A549 treated with GW870086 at 1 μM for 4 hours (cell line): ENCODE measurements around the gene CDK6. TPM values are rescaled to one million over a fixed set of nuclear protein-coding genes. Genes with fewer than 3 reads are reported as not detected.

Experiments used
- total RNA-seq: library from RNA; stranded (reverse); fragments of 200-300 nt; extraction: Qiagen RNA extraction; gene quantifications from 5 replicates; pipeline ENCODE4 v1.2.3, GENCODE V29; 2022; ENCODE audit warnings: low read depth

The CDK6 gene
- 10.0 to 15.1 TPM (median 13.5 TPM) in 5 replicates for total RNA-seq

DNA sequence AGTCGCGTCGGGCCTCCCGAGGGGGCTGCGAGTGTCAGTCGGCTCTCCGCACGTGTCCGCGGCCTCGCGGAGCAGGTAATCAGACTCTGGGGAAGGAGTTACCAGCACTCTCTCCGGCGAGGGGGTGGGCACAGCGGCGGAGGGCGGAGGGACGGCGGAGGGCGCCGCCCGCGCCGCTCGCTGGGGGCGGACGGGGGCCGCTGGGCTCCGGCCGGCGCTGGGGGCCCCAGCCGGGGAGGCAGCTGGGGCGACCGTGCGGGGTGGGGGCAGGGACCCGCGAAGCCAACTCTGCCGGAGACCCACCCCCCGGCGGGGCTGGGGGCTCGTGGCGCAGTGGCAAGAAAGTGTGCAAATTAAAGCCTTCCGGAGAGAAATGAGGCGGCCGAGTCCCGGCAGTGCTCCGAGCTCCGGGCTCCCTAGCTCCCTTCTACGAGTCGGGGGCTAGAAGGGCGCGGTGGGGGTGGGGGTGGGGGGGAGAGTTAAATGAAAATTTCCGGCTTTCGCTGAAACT is at the start of gene CDK6:
Gene CDK6, minus strand, starts transcription at position 85 of the 511 bp plus-strand sequence. CDS start 3,250 bp downstream, outside the sequence.

Other genes with a start within 250 kb of the CDK6 start
- gene FAM133B, start 246.2 kb downstream of the CDK6 start, total RNA-seq, result 23.4 to 26.2 TPM (median 24.7 TPM) in 5 replicates